ENCODE data around the gene GPRIN2.

GPRIN2 gene

GRCh38 chr10:46547541-46548497 is 8.6 kb downstream of the GPRIN2 start:
- no peak for FAIRE-seq
- no peak for DNase-seq (ENCODE audit: insufficient read length)
- TF ChIP-seq TAF1 (IDR thresholded peaks at IDR 0.05; ENCODE audit: borderline replicate concordance, low read depth, low read length) (no peak), POLR2A (IDR thresholded peaks at IDR 0.05; ENCODE audit: low read depth, low read length) (no peak), POLR2AphosphoS5 (IDR thresholded peaks at IDR 0.05; ENCODE audit: low read depth, low read length) (no peak)

DNA sequence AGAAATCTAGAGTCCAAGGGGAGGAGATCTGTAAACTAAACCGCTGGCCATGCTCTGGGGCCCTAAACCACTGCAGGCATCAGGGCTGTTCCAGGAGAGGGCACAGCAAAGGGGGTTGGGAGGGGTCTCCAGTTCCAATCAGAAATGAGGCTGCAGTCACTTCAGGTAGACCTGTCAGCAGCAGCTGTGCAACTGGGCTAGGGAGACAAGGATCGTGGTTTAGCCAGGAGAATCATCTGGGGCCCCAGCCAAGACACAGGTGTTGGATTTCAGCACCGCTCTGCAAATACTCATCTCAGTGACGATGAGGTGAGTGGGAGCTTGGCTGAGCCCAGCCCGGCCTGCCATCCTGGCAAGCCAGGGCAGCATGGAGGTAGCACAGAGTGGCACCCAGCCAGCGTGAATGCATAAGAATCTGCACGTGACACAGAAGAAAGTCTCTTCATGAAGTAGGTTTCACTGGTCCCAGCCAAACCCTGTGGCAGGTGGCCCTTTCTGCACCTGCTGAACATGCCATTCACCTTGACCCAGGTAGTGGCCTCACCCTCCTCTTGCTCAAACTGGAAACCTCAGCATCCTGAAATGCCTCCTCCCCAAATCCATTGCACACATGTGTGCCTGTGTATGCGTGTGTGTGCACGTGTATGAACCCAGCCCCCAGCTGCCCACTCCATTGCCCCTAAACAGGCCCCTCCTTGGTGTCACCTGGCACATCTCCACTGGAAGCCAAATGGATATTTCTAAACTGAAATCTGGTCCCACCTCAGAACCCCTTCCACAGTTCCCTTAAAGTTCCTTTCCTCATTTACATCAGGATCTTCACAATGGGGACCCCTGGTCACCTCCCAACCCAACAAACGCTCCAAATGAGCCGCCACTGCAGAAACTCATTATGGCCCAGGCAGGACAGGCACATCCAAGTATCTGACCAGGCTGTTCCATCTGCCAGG is 9.6 kb downstream of the GPRIN2 start:
- TF ChIP-seq POLR2AphosphoS5 (IDR thresholded peaks at IDR 0.05; ENCODE audit: low read depth, low read length) (no peak), TAF1 (IDR thresholded peaks at IDR 0.05; ENCODE audit: borderline replicate concordance, low read depth, low read length) (no peak), POLR2A (IDR thresholded peaks at IDR 0.05; ENCODE audit: low read depth, low read length) (no peak)
- no peak for DNase-seq (ENCODE audit: insufficient read length)
- FAIRE-seq = no peak

DNA sequence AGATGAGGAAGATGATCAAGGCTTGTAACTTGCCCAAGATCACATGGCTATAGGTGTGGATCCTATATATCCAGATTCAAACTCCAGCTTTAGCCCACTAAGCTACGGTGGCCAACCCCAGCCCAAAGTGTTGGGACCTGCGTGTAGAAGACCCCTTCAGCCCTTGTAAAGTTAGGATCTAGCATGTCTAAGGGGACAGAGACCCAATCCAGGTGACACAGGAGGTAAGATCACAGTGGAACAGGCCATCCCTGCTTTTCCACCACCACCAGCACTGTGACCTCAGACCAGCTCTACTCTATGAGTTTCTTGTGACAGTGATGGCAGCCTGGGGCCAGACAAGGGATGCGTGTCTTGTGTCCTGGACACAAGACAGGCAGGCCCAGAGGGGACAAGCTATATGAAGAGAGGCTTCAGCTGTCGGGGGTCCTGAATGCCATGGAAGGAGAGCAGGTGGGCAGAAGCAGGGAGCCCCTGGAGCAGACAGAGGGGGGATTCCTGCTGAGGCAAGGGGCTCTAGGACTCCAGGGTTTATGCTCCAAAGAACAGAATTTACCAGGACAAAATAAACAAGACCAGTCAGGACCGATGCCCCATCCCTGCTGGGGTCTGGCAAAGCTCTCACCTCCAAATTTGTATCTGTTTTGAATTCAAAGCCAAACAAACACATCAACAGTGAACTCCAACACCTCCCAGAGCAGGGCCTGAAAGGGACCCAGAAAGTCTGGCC is 10.4 kb downstream of the GPRIN2 start:
- FAIRE-seq = no peak
- TF ChIP-seq TAF1 (IDR thresholded peaks at IDR 0.05; ENCODE audit: borderline replicate concordance, low read depth, low read length) (no peak), POLR2AphosphoS5 (IDR thresholded peaks at IDR 0.05; ENCODE audit: low read depth, low read length) (no peak), POLR2A (IDR thresholded peaks at IDR 0.05; ENCODE audit: low read depth, low read length) (no peak)
- no peak for DNase-seq (ENCODE audit: insufficient read length)

- DNase-seq (ENCODE audit: insufficient read length) = no peak
- TF ChIP-seq POLR2A (IDR thresholded peaks at IDR 0.05; ENCODE audit: low read depth, low read length) (no peak), TAF1 (IDR thresholded peaks at IDR 0.05; ENCODE audit: borderline replicate concordance, low read depth, low read length) (no peak), POLR2AphosphoS5 (IDR thresholded peaks at IDR 0.05; ENCODE audit: low read depth, low read length) (no peak)
These were observed 11.3 kb downstream of the GPRIN2 start for GRCh38 chr10:46544989-46545791.

GRCh38 chr10:46543466-46544377 is 12.7 kb downstream of the GPRIN2 start:
- no peak for TF ChIP-seq POLR2AphosphoS5 (IDR thresholded peaks at IDR 0.05; ENCODE audit: low read depth, low read length)
- no peak for TF ChIP-seq POLR2A (IDR thresholded peaks at IDR 0.05; ENCODE audit: low read depth, low read length)
- no peak for TF ChIP-seq TAF1 (IDR thresholded peaks at IDR 0.05; ENCODE audit: borderline replicate concordance, low read depth, low read length)
- DNase-seq (ENCODE audit: insufficient read length) (no peak), FAIRE-seq (no peak)

More at GRCh38 chr10:46544989-46545791, 11.3 kb downstream of the GPRIN2 start:
- no peak for FAIRE-seq

DNA sequence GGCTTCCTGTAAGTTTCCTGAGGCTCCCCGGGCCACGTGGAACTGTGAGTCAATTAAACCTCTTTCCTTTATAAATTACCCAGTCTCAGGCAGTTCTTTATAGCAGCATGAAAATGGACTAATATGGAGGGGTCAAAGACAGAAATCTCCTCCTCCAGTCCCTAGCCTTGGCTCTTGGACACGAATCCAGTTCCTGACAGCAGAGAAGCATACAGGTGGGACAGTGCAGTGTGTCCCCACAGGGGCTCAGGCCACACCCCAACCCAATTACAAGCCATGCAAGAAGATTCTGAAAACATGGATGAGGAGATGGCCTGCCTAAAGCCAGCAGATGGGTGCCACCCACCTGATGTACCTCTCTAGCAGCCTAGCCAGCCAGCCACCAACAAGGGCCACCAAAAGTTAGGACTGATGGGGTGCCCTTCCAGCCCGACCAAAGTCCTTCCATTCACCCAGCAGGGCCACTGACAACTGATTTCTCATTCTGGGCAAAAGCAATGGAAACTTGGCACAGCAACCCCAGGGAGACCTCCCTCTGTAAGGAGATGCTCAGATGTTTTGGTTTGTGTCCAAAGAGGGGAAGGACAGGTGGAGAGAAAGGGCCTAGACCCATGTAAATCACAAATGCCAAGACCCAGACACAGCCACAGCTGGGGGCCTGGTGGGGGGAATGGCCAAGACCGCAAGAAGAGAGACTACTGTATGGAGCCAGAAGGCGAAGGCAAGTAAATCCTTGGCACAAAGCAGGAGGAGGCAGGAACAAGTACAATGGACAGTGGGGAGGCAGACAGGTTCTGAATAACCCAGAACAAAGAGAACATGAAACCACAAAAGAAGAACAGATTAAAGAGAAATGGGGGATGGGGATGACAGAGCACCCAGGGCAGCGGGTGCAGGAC is 13.6 kb downstream of the GPRIN2 start:
- TF ChIP-seq POLR2AphosphoS5 (IDR thresholded peaks at IDR 0.05; ENCODE audit: low read depth, low read length) (no peak), TAF1 (IDR thresholded peaks at IDR 0.05; ENCODE audit: borderline replicate concordance, low read depth, low read length) (no peak), POLR2A (IDR thresholded peaks at IDR 0.05; ENCODE audit: low read depth, low read length) (no peak)
- FAIRE-seq = no peak
- no peak for DNase-seq (ENCODE audit: insufficient read length)

DNA sequence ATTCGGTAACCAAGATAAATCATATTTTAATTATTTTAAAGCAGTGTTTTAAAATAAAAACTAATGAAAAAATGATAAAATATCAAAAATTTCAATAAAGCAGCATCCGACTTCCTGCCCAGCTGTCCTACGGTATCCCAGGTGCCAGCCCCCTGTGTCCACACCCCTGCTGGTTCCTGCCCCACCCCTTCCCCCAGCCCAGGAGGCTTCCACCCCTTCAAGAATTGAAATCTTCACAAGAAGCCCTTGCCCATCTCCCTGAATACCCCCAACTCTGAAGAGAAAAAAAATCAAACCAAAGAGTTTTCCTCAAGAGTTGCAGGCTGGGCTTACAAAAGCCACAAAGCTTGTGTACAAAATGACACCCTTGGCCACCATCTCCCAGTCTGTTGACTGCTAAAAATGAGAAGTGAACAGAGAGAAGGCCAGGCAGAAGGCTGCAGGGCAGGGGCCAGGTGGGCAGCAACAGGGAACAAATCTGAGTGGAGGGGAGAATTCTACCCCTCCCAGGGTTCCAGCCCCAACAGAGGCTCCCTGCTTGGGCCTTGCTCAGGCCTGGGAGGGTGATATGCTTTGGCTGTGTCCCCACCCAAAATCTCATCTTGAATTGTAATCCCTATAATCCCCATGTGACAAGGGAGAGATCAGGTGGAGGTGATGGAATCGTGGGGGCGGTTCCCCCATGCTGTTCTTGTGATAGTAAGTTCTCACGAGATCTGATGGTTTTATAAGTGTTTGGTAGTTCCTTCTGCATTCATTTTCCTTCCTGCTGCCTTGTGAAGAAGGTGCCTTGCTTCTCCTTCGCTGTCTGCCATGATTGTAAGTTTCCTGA is 14.5 kb downstream of the GPRIN2 start:
- FAIRE-seq (no peak), DNase-seq (ENCODE audit: insufficient read length) (no peak)
- no peak for TF ChIP-seq TAF1 (IDR thresholded peaks at IDR 0.05; ENCODE audit: borderline replicate concordance, low read depth, low read length)

- DNase-seq (ENCODE audit: insufficient read length) (no peak), FAIRE-seq (no peak)
- TF ChIP-seq TAF1 (IDR thresholded peaks at IDR 0.05; ENCODE audit: borderline replicate concordance, low read depth, low read length) (no peak), POLR2A (IDR thresholded peaks at IDR 0.05; ENCODE audit: low read depth, low read length) (no peak), POLR2AphosphoS5 (IDR thresholded peaks at IDR 0.05; ENCODE audit: low read depth, low read length) (no peak)
These were observed 15.3 kb downstream of the GPRIN2 start for GRCh38 chr10:46541017-46541661.
